Suprapubic skin (tissue), 4 donors: Measurements from ENCODE around the gene MAP4K5.

Experiments
- CTCF ChIP-seq, 2 donors: fragments of 200-600 bp in 1 of 2; fragments of 450-650 bp in 1 of 2; sonication (generic) in 1 of 2; IDR thresholded peaks; one replicate each; pipeline ENCODE4 v1.5.1; 2016 to 2019; ENCODE audit warnings: antibody characterized with exemption in 2 of 2, mild to moderate bottlenecking in 1 of 2, moderate library complexity in 1 of 2
- EP300 ChIP-seq: sonication (generic); formaldehyde crosslinking; IDR thresholded peaks from one replicate; pipeline ENCODE4 v1.6.1; 2017; ENCODE audit warnings: antibody characterized with exemption
- POLR2A ChIP-seq, 2 donors: fragments of 450-650 bp; IDR thresholded peaks; one replicate each; pipeline ENCODE4 v1.6.1; 2017; ENCODE audit warnings: antibody characterized with exemption in 2 of 2, mild to moderate bottlenecking in 2 of 2, moderate library complexity in 2 of 2
- POLR2AphosphoS5 ChIP-seq, 3 donors: sonication (generic); formaldehyde crosslinking; IDR thresholded peaks; one replicate each; pipeline ENCODE4 v1.6.1; 2017; ENCODE audit warnings: antibody characterized with exemption in 3 of 3

- TF ChIP-seq POLR2A (IDR thresholded peaks at IDR 0.05) (no peak), CTCF (IDR thresholded peaks at IDR 0.05) (no peak), POLR2AphosphoS5 (IDR thresholded peaks at IDR 0.05) (no peak), EP300 (no peak)
Measured at GRCh38 chr14:50529288-50530179, 2.8 kb downstream of the MAP4K5 start.
